NOMO-1 treated with dmso at 0.1 percent for 144 hours (cell line): ENCODE results near the gene BSN.

Source experiments
- DNase-seq: peaks from one replicate; lab custom pipeline; 2025; ENCODE audit not compliant: unreplicated experiment; lab: John Stamatoyannopoulos, UW

The BSN gene

GRCh38 chr3:49553692-49554632 lies at the start of gene BSN:
BSN (plus strand) TSS chr3:49554477; CDS start chr3:49554603, 126 bp downstream.
- peak; percentile 62 for DNase-seq

- DNase-seq = no peak
These were observed 47.4 kb upstream of the BSN start for GRCh38 chr3:49506906-49507305.

GRCh38 chr3:49509028-49509561 lies 45.2 kb upstream of the BSN start:
- DNase-seq = no peak

- DNase-seq = no peak
These were observed 42.6 kb upstream of the BSN start for GRCh38 chr3:49511639-49512038.

- DNase-seq = no peak
These were observed 41.4 kb upstream of the BSN start for GRCh38 chr3:49512781-49513355.

GRCh38 chr3:49513494-49514124 lies 40.7 kb upstream of the BSN start:
- DNase-seq = no peak

GRCh38 chr3:49518016-49518415 lies 36.3 kb upstream of the BSN start:
- DNase-seq = no peak

- no peak for DNase-seq
These were observed 35.8 kb upstream of the BSN start for GRCh38 chr3:49518441-49518840.

- DNase-seq = no peak
These were observed 35.0 kb upstream of the BSN start for GRCh38 chr3:49519296-49519695.

- peak; percentile 10 for DNase-seq
These were observed 34.3 kb upstream of the BSN start for GRCh38 chr3:49519916-49520385.

GRCh38 chr3:49523756-49524747 lies 30.2 kb upstream of the BSN start:
- no peak for DNase-seq

- DNase-seq = no peak
These were observed 24.7 kb upstream of the BSN start for GRCh38 chr3:49529567-49529966.

- DNase-seq = no peak
These were observed 24.0 kb upstream of the BSN start for GRCh38 chr3:49530231-49530630.

GRCh38 chr3:49530701-49531100 lies 23.6 kb upstream of the BSN start:
- DNase-seq = no peak

- no peak for DNase-seq
These were observed 23.1 kb upstream of the BSN start for GRCh38 chr3:49531218-49531617.

- no peak for DNase-seq
These were observed 22.6 kb upstream of the BSN start for GRCh38 chr3:49531715-49532114.

- no peak for DNase-seq
These were observed 21.2 kb upstream of the BSN start for GRCh38 chr3:49533031-49533430.

GRCh38 chr3:49533786-49534519 lies 20.3 kb upstream of the BSN start:
- DNase-seq = no peak

GRCh38 chr3:49534581-49535441 lies 19.5 kb upstream of the BSN start:
- no peak for DNase-seq
